GM21515 (cell line): ENCODE data around the gene PTPRN2.

Source experiments
- ATAC-seq: cut with Tn5 transposase; IDR thresholded peaks from one replicate; pipeline ENCODE4 v1.9.1; 2021; ENCODE audit not compliant: unreplicated experiment

Gene PTPRN2

DNA sequence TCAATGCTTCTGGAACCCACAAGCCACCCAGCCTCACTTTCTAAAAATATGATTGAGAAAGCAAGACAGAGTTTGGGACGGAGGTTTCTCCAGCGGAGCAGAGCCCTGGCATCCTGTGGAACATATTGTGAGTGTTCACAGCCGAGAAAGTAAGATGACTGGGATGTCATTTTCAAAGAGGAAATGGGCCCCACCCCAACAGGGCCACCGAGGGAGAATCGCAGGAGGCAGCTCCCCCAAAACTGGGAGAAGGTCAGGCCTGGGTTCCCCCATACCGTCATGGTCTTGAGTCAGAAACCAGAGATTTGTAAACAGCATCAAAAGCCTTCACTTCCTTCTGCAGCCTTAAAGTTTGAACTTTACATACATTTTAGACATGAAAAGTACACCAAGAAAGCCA lies 560.0 kb downstream of the PTPRN2 start:
- ATAC-seq, result no peak

DNA sequence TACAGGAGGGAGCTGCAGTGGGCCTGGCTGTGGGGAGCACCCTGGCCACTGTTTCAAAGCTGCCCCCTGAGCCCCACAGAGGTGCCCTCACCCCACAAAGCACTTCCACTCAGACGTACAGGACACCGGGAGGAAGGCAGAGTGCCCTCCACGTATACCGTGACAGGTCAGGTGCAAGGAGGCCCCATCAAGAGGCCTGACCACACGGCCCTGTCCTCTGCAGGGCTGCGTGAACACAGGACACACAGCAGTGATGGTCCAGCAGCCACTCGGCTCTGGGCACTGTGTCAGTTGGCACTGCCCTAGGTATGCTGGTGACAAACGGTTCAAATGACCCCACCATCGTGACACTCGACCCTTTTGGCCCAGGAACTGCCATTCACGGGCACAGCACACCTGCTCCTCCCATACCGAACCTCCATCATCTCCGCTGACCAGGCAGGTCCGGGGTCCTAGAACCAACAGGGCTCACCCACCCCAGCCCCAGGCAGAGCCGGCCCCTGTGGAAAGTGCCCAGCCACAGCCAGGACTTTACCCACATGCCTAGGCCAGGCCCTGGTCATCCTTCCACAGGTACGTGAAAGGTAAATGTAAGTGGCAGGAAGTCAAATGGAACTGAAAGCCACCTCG lies 560.9 kb downstream of the PTPRN2 start:
- ATAC-seq, result no peak

DNA sequence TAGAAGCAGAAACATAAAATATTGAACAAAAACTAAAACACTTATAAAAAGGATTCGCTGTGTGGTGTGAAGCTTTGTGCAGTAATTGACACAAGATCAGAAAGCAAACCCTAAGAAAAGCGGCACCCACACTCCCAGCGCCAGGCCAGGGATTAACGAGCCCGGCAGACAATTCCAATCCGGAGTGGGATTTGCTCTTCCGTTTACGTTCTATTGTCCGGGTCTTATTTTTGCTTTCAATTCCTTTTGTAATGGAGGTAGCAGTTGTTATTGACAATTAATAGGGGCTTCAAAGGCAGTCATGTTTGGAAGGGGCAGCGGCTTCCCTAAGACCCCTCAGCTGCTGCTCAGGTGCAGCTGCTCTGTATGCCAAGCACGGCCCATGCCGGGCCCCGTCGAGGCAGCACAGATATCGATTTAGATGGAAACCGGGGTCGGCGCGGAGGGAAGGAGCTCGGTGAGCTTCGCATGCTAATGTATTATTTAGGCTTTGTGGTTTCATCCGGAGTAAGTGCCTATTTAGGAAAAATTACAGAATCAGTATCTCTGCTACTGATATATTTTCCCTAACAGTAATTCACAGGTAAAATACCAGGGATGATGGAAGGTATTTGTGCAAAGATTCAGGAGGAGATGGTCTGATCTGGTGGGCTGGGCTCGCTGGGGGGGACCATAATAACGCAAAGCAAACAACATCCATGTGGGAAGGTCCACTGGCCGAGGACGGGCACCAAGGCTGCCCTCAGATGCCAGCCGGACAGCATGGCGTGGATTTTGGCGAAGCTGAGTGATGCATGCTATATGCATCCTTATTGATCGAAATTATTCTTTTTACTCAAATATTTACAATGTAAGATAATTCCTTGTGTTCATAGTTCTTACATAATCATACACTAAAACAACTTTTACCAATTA lies 561.7 kb downstream of the PTPRN2 start:
- no peak for ATAC-seq

DNA sequence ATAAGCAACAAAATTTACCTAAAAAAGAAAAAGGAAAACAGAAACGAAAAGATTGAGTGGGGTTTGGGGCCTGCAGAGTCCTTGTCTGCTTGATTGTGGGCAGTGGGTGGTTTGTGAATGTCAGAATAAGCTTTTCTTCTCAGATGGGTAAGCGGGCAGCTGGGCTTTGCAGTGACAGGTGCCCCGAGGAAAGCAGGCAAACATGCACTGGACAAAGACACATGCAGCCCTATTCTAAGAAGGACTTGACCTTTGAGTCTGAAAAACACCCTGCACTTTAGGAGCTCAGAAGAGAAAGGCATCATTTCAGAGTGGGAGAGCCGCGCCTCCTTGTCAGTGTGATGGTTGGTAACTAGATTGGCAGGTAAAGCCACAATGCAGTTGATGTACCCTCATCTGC lies 562.7 kb downstream of the PTPRN2 start:
- no peak for ATAC-seq

DNA sequence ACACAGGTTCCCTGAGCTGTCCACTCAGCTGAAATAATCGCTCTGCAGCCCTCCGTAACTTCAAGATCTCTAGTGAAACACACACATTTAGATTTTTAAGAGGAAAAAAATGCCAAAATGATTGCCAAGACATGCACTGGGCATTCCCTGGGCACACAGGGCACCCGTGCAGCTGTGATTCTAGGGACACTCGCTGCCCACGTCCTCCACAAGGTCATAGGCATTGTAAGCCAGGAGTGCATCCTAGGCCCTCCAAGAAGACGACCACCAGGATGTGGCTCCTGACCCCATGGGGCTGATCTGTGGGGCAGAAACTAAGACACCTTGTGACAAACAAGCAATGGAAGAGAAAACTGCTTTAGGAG lies 563.3 kb downstream of the PTPRN2 start:
- ATAC-seq, result no peak

DNA sequence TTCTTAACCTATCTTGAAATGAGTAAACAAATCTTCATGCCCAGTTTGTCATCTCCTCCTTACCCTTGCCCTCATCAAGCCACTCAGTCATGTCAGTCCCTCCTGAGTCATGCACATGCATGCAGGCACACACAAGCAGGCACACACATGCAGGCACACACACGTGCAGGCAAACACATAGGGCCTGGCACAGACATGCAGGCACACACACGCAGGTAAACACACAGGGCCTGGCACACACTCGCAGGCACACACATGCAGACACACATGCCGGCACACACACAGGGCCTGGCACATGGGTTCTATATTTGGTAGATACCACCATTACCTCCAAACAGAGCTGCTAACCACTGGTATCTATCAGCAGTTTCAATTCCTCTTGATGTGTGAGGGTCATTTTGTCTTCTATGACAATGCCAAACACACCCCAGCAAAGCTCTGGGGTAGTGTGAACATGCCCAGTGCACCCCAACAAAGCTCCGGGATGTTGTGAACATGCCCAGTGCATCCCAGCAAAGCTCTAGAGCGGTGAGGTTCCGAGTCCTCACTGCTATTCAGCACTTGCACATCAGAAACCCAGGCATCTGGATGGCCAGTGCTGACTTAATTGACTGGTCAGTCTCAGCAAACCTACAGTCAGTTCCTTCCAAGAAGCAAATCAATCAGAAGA lies 563.8 kb downstream of the PTPRN2 start:
- no peak for ATAC-seq

DNA sequence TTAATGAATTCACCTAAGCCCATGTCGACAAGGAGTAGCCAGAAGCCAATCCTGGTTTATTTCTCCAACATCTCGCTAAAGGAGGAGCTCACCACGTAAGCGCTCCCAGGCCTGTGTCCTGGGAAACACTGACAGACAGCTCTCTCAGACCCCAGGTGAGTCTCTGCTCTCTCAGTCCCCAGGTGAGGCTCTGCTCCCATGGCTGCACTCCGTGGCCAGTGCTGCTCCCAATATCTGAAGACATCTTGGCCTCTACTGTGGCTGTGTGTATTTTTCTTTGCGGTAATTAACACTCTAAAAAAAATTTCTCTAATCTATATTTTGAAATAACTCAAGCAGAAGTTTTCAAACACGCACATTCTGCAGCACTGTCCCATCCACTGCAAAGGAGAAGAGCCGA lies 564.5 kb downstream of the PTPRN2 start:
- ATAC-seq, result no peak

DNA sequence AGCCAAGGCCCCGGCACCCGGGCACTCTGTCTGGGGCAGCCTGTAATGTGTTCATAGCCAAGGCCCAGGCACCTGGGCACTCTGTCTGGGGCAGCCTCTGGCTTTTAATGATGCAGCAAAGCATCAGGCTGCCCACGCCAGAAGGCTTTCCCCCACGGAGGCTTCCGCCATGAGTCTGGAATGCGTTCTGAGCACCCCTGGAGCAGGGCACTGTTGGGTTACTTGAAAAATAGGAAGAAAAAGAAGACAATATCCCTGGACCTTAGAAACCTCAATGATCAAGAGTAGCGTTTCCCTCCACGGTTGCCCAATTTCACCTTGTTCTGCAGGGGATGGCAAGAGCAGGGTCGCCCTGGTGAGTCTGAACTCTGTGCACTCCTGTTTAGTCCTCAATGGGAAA lies 565.0 kb downstream of the PTPRN2 start:
- ATAC-seq, result no peak

DNA sequence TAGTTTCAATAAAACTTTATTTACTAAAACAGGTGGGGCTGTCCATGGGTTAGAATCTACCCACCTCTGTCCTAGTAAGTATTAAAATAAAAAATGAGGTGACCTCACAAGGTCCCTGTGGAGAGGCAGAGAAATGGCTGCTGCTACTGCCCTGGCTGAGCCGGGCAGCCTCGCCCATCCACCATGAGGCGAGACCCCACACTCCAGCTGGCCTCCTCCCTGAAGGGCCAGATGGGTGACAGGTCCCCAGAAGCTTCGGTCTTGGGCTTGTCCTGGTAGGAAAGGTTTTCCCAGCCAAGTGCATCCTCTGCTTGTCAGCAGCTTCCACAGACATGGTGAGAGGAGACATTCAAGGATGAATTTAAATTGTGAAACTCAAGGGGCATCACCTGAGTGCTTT lies 565.8 kb downstream of the PTPRN2 start:
- ATAC-seq, result no peak

DNA sequence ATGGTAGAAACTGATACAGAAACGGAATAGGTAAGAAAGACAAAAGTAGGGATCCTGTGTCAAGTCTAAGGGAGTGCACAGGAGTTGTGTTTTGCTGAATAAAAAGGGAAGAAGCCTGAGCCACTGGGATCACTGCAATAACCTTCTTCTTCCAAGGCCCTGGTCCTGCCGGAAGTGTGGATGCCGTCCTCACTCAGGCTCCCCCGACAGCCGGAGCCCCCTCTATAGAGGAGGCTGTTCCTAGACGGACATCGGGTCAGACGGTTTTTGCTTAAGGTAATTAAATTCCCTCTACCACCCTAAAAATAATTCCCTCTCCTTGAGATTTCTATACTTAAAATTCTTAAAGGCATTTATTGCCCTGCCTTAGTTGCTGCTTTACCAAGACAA lies 566.9 kb downstream of the PTPRN2 start:
- no peak for ATAC-seq

DNA sequence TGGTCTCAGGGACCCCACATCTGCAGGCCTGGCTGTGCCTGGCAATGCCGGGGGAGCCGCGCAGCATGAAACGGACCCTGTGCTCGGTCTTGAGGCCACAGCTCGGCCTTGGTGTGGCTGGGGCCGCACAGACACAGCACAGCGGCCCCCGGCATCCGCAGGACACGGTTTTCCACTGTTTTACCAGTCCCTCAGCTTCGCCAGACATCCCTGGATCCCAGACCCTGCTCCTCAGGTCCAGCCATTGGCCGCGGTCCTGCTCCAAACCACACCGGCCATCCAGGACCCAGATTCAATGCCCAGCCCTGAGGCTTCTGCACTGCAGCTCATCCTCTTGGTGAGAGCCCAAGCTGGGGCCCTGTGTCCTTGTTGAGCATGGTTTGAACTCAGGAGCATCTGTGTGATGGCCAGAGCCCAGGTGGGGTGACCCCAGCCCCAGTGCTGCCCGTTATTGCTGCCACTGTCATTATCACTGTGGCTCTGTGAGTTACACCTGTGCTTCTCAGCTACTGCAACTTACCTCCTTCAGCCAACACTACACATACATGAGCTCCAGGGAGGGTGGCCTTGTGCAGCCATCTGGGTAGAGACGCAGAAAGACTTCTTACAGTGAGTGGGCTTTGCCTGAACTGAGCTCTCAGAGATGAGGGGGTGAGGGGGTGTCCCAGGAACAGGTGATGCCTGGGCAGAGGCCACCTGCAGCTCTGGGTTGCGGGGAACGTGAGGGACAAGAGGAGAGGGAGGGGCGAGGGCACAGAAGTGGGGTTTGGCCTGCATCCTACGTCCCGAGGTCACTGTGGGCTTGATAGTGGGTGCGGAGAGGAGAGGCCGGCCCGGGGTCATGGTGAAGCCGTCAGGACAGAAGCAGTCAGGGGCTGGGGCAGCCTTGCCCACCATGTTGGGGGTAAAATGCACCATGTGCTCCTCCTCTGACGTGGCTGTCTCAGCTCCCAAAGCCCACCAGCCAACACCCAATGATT lies 567.6 kb downstream of the PTPRN2 start:
- no peak for ATAC-seq

DNA sequence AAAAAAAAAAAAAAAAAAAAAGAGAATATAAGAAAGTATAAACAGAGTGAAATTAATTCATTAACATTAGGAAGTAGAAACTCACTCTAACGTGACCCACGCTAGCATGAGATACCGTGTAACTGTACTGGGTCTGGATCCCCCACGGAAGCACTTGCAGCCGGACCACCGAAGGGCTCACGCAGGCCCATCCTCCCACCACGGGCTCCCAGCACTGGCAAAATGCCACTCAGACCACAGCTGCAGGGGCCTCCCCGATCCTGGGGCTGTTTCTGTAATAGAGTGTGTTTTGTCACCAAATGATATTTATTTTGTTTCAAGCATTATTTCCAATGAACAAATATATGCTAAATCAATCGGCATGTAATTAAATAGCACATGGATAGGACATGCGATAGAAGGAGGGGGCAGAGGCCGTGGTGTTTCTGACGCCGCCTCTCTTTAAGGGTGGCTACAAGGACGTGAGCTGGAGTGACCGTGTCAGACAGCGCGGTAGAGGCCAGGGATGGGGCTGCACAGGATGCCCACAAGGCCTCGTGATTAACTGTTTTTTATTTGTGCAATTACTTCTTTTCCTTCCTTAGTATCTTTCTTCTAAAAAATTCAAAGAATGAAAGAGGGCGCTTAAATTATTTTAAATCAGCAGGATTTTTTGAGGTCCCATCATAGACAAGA lies 568.5 kb downstream of the PTPRN2 start:
- ATAC-seq, result no peak

DNA sequence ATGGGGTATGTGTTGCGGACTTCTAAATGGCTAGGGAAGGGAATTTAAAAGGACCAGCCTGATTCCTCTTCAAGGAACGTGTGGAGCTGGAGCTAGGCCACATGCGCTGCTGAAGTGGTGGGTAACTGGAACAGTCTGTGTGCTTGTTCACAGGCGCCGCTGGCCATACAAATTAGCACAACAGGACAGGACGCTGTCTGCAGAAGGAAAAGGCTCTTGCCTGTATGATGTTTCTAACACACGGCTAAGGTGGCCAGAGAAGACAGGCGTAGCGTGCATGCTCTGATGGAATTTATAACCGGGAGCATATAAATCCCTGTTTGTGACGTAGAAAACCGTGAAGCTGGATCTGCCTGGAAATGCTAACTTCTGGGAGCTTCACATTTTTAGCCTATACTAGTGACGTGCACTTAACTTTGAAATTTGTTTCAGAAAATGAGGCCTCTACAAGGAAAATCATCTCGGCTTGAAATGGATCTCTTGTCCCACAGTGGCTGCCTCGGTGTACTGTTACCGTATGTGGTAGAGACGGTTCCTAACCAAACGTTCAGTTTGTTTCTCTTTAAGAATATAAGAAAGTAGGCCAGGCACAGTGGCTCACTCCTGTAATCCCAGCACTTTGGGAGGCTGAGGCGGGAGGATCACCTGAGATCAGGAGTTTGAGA lies 569.4 kb downstream of the PTPRN2 start:
- ATAC-seq, result no peak

DNA sequence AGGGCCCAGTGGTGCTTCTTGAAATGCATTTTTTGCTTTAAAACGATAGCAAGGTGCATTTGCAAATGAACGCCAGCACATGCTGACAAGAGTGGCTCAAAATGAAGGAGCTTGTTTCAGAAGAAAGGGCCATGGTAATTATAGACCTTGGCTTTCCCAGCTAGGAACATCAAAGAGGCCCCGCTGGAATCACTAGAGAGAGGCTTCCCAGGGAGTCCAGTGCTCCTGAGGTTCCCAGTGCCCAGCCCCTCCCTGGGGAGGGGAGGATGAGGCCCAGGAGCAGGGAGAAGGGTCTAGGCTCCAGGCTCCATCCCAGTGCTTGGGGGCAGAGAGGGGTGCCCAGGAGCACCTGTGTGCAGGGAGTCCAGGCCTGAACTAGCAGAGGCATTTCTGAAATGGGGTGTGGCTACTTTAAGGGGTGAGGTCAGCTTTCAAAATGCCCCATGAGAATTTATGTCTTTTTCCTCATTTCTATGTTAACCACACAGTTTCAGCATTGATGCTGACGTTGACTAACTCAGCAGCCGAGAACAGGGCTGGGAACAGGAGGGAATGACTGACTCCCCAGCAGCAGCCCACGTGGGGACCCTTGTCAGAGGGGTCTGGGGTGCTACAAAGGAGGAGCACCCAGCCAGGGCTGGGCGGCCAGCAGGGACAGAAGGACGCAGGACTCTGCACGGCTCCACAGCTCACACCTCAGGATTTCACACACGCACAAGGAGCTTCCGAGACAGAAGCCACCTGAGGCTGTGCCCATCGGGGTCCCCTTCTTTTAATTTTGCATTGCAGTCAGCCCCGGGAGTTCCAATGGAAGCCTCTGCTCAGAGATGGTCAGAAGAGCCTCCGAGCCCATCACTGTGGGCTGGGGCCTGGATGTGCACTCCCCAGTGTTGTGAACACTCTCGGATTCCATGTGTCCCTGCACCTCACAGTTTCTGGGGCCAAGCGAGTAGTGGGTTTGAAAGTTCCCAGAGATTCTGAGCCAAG lies 570.2 kb downstream of the PTPRN2 start:
- no peak for ATAC-seq

DNA sequence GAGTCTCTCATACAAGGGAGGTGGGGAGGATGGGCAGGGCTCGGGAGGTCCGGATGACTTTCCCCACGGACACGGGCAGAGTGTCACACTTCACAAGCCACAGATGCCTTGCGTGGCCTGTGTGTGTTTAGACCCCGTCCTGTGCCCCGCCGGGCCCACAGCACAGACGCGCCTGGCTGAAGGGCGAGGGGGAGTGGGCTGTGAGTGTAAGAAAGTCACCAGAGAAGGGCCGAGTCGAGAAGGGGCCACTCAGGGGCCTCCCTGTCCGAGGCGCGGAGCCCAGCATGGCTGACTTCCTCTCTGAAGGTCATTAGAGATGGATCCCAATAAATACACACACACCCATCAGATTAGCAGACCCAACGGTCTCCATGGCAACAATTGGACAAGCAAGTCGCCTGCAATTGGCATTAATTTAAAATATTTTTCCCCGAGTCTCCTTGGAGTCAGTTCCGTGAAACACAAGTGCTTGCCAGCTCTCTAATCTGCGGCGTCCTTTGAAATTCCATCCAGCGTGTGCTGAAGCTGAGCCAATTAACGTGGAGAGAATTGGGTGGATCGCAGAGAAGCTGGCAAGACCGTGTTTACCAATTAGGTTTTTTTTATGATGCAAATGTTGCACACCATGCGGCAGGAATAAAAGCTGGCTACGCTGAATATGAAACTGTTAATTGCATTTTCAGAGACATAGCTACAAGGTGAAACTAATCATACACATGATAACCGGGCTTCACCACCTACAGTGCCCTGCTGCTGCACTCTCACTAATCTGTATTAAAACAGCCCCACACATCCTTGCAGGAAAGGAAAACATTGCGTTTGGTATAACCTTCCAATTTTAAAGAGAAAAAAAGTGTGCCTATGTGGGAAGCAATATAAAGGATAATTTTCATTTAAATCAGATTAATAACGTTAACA lies 571.2 kb downstream of the PTPRN2 start:
- no peak for ATAC-seq

DNA sequence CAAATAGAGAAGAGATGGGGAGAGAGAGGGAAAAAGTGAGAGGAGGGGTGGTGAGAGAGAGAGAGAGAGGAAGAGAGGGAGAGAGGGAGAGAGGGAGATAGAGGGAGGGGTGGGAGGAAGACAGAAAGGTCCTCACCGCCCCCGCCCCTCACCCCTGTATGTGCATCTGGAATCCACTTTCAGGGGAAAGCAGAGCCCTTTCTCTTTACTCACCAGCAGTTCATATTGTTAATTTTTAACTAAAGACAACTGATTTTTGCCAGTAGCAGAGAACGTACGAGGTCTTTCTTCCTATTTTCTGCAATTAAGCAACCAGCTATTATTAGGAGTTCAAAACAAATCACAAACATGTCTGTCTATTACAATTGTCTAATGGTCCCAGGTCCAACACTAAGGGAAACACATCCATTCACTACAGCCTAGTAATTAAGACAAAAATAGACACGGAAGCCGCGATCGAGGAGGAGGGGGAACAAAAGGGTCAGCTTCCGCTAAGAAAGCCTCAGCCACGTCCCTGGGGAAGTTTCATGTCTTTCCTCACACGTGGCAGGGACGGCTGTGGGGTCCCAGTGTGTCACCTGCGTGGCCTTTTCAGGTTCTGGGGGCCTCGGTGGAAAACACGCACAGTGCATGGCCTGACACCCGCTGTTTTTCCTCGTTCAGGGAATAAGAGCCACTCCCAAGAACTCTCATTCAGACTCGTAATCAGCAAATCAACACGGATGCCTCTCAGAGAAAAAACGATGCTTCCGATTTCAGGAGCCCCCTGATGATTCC lies 572.0 kb downstream of the PTPRN2 start:
- ATAC-seq, result no peak

DNA sequence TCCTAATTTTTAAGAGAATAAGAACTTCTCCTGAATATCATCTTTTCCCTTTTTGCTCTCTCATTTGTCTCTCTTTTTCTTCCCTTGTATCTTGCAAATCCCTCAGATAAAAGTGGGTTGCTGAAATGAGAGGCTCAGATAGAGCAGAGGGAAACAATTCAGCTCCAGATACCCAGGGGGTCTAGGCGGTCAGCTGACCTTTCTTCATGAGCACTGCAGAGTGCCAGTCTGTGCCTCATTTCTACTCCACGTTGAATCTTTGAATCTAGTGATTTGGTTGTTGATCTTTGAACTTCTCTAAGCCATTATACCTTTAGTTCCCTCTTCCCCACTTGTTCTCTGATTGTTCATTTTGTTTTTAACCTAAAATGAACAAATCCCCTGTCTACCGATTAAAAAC lies 572.6 kb downstream of the PTPRN2 start:
- no peak for ATAC-seq
